HG02943 (cell line): ENCODE data around the gene LRRC10B.

ENCODE experiments used
- ATAC-seq: cut with Tn5 transposase; IDR thresholded peaks from one replicate; pipeline ENCODE4 v1.9.1; 2021; ENCODE audit warnings: mild to moderate bottlenecking, low read depth, moderate library complexity; ENCODE audit not compliant: unreplicated experiment

The LRRC10B gene

DNA sequence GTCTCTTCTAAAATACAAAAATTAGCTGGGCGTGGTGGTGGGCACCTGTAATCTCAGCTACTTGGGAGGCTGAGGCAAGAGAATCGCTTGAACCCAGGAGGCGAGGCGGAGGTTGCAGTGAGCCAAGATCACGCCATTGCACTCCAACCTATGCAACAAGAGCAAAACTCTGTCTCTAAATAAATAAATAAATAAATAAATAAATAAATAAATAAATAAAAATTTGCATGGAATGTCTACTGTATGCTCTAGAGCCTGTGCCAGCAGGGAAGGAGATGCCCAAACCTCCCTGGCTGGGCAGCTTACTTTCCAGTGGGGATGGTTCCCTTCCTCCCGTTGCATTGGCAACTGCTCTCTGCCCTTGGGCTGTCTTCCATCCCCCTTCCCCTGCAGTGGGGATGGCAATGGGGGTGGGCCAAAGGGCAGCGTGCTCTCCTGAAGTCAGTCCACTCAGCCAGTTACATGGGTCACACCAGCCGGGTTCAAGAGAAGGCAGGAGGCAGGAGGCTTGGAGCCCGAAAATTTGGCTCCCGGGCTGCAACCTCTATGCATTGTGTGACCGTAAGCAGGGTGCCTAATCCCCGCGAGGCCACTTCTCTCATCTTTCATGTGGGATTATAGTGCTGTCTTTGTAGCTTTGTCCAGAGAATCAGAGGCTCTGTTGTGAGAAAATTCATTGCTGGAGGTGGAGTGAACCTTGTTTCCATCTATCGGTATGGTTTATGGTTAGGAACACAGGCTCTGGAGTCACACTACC is 1.4 kb upstream of the LRRC10B start:
- no peak for ATAC-seq

DNA sequence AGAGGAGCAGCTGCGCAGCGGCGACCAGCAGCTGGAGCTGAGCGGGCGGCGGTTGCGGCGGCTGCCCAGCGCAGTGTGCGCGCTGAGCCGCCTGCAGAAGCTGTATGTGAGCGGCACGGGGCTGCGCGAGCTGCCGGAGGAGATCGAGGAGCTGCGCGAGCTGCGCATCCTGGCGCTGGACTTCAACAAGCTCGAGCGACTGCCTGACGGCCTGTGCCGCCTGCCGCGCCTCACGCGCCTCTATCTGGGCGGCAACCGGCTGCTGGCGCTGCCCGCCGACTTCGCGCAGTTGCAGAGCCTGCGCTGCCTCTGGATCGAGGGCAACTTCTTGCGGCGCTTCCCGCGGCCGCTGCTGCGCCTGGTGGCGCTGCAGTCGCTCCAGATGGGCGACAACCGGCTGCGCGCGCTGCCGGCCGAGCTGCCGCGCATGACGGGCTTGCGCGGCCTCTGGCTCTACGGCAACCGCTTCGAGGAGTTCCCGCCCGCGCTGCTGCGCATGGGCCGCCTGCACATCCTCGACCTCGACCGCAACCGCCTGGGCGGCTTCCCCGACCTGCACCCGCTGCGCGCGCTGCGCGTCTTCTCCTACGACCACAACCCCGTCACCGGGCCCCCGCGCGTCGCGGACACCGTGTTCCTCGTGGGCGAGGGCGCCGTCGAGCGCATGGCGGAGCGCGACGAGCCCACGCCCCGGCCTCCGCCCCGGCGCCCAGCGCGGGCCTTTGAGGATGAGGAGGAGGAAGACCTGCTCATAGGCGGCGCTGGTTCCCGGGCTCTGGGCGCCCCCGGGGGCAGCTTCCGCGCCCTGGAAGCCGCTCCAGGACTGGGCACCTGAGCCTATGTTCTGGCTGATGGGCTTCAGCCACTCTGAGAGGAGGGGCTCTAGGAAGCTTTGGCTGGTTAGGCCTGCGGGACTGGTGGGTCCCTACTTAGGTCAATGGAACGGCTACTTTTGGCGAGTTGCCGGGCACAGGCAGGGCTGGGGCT is 787 bp downstream of the LRRC10B start:
- ATAC-seq = peak; percentile 57

DNA sequence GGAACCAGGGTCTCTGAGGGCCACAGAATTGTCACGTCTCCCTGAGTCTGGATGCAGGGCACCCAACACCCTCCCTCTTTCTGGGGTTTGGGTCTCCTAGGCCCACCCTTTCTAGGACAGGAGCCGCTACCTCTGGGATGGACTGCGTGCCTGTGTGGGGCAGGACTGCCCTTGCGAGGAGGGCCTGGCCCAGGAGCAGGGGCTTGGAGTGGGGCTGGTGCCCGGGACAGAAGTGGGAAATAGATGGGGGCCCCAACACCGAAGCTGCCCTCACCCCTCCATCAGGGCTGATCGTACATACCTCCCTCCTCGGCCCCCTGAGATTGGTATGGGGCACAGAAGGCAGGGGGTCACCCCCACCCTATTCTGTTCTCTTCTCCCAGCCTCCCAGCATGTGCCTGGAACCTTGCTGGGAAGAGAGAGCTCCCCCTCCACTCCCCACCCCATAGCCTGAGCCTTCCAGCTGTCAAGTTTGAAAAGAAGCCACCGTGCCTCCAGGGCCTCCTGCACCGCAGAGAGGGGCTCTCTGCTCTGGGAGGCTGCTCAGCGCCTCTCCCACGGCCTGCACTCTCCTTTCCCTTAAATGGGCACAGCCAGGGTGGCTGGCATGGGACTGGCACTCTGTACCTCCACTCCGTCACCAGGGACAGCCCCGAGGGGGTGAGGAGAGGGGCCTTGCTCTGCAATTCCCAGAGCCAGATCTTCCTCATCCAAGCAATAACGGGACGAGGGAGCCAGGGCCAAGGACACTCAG is 1.8 kb downstream of the LRRC10B start:
- ATAC-seq = no peak

DNA sequence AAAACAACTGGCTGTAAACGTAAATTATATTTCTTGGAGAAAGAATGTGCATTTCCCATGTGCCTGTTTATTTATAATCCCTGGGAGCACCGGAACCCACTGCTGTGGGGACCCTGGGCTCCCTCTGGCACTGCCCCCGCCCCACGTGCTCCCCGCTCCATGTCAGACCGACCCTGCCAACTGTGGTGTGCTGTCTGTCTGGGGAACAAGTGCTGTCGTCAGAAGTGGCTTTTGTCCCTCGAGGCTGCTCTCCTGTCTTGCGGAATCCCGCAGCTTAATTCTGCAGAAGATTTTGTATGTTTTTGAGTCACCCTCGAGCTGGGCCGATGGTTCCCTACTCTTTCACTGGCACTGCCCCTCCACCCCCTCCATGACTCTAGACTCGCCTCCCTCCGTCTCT is 2.4 kb downstream of the LRRC10B start:
- no peak for ATAC-seq

DNA sequence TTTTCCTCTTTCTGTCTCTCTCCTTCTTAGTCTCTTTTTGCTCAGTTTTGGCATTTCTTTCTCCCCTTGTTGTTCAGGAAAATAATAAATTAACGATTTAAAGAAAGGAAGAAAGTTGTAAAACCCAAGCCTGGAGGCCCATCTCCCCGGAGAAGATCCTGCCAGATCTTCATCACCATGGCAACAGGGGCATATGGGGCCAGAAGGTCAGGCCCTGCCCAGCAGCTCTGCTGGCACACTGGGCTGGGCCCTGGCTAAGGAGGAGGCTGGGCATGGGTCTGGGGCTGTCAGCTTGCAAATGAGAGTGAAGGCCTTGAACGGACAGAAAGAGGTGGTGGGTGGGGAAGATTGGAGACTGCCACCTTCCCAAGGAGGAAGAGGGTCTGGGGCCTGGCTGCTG is 2.8 kb downstream of the LRRC10B start:
- no peak for ATAC-seq

DNA sequence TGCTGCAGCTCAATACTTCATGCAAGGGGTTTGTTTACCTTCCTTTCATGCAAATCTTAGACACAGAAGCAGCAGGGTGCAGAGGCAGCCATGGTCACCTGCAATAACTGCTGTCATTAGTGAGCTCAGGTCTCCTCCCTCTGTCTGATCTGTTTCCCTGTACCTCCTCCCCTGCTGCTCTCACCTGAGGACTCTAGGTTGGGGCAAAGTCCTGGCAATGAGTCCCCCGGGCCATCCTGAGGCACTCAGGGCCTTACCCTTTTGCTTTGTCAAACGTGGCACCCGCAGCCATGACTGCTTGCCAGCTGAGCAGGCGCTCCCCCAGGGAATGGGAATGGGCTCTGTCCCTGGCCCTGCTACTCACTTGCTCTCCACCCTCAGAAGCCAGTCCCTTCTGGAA is 3.9 kb downstream of the LRRC10B start:
- ATAC-seq = no peak

DNA sequence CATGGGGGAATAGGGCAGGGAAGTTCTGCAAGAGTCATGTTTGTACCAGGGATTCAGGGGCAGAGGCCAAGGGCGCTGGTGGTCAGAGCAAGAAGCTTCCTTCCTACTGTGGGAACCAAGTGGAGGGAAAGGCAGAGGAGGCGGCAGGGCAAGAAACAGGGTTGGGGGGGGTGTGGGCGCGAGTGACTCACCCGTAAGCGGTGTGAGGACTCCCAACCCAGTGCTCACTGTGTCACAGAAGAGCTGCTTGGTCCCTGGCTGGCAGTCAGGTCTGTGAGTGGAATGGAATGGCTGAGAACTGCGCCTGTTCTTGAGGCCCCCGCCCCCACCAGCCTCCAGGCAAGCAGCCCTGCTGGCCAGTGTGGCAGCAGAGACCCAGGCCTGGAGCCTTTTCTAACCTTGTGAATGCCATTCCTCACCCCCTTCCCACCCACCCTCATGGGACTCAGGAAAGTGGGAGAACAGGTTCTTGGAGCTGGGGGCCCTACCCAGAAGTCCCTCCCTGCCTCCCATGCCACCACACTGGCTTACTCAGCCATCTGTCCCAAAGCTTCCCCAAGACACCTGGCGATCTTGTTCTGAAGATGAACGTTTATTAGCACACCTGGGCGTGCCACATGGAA is 4.7 kb downstream of the LRRC10B start:
- ATAC-seq = no peak

DNA sequence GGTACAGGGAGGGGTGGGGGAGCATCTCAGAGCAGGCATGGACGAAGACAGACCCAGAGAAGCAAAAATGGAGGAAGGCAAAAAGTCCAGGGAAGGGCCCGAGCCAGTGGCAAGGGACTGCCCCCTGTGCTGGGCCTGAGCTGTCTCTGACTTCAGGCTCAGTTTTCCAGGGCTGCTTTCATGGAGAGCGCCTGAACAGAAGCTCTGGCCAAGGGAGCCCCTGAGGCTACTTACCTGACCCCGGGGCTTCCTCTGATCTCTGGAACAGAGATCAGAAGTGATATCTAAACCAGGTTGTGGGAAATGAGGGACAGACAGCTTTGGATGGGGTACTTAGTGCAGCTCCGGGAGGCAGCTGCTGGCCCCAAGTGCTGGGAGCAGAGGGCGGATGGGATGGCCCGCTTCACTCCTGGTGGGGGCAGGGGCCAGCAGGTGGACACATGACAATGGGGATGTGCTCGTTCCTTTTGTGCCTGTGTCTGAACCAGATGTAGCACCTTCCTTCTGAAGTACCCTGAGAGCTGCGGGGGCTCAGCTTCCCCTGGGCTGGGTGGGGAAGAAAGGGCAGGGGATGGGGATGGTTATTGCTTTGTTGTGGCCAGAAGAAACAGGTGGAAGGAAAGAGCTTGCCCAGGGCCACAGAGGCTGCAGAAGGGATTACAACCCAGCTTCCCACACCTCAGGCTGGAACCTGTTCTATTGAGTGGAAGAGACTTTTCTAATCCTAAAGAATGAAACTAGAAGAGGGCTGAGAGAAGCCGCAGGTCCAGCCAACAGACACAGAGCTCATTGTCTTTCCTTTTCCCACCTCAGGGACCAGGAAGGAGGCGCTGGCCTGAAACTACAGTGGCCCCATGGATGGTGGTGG is 5.7 kb downstream of the LRRC10B start:
- ATAC-seq = no peak

DNA sequence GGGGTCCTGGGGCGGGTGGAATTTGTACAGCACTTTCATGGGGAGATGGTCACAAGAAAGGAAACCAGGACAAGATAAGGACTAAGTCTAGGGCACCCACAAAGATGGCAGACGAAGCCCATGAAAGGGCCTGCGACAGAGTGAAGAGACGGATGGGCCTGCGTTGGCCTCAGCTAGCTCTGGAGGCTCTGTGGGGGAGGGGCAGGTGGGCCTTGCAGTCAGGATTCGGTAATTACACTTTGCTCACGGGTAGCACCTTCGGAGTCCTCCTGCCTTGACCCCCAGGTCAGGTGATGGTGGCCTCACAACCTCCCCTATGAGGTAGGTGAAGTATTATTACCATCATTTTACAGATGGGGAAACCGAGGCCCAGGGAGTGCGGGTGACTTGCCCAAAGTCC is 7.1 kb downstream of the LRRC10B start:
- no peak for ATAC-seq

DNA sequence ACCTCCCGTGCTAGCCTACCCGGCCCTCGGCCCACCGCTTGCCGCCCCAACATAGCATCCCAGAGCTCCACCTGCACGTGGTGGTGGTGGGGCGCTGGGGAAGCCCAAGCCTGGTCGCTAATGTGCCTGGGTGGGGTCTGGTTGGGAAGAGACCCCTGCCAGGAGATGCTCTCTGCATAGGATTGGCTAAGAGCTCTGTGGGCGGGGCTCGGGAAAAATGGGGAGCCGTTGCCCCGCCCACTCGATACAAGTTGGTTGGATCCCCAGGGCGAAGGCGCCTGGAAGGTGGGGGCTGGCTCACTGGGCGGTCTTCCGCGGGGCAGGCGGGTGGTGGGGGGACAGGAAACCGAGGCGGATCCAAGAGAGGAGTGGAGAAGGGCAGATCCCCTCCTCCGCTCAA is 7.6 kb downstream of the LRRC10B start:
- no peak for ATAC-seq

DNA sequence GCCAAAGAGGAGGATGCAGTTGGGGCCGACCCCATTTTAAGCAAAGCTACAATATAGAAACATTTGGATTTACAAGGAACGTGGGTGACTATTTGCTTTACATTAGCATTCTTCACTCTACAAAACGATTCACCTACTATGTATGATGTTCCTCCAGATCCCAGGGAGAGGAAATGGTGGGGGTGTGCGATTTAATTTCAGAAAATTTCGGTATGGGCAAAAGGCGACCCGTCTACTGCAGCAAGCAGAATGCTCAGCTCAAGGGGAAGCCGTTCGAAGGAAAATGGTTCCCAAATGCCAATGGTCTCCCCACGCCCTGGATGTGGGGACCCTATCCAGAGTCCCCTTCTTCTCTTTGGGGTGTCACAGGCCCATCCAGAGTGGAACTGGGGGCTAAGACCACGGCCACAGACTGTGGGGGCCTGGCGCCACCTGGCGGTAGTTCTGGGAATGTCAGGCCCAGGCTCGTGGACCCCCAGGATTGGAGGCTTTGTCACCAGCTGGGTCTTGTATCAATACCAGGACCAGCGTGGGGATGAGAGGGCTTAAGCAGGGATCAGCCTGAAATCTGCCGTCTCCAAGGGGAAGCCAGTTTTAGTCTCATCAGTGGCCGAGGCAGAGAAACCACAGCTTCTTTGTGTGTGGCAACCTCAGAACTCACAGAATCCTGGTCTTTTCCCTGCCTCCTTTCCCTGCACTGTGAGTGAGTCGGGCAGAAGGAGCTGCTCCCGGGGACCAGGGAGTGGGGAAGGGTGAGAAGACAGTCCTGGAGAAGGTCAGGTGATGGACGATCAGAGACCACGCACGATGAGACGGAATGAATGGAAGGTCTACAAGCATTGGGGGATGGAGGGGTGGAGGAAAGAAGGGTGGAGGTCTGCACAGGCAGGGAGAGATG is 8.4 kb downstream of the LRRC10B start:
- no peak for ATAC-seq

DNA sequence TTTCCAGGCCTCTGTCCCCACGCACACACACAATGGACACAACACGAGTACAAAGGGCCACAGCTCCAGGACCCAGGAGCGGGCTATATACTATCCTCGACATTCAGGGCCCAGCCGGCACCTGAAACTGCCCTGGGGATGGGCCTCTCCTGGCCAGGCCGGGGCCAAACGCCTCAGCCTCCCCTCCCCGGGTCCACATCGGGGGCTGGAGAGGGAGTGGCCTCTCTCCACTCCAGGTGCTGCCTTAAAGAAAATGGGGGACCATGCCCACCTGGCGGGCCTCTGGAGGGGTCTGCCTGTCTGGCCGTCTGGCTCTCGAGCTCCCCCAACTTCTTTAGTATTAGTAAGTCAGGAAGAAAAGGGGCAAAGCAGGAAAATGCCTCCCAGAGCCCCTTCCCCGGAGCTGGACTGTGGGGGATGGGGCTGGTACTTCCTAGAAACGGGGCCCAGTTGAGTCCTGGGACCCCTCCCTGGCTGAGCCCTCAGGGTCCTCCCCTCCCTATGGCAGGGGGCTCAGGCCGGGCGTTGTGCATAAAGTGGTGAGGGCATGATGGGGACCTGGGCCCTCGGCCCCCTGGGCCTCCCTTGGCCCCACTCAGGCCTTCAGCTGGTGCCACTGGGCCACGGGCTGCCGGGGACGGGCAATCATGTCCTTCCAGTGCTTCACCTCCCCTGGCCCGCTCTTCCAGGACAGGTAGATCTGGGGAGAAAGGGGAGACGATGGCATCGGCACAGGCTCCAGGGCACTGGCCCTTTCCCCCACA is 9.7 kb downstream of the LRRC10B start:
- ATAC-seq = no peak

DNA sequence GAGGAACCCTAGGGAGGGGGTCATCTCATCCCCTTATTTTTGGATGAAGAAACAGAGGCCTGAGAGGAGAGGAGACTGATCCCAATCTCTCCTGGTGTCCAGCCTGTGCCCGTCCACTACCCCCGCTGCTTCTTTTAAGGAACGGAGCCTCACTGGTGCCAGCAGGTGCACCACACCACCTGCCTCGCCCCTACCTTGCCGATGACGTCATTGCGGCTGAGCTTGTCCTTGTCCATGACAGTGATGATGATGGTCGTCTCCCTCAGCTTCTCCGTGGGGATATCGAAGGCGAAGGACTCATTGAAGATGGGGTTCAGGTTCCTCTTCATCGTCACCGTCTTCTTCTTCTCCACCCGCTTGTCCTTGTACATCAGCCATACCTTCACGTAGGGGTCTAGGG is 14.3 kb downstream of the LRRC10B start:
- no peak for ATAC-seq

DNA sequence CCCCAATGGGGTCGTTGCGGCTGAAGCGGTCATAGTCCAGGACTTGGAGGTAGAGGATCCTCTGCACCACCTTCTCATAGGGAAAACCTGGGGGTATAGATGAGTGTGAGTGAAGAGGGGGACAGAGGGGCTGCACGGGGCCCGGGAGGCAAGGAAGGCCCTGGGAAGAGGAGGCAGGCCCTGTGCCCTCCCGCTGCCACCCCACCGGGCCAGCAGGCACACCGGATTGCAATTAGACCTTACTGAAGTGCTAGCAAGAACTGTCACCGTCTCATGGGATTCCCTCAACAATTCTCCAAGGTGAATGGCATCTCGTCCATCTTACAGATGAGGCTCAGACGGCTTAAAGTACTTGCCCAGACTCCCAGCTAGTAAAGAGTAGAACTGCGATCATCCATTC is 15.9 kb downstream of the LRRC10B start:
- no peak for ATAC-seq

DNA sequence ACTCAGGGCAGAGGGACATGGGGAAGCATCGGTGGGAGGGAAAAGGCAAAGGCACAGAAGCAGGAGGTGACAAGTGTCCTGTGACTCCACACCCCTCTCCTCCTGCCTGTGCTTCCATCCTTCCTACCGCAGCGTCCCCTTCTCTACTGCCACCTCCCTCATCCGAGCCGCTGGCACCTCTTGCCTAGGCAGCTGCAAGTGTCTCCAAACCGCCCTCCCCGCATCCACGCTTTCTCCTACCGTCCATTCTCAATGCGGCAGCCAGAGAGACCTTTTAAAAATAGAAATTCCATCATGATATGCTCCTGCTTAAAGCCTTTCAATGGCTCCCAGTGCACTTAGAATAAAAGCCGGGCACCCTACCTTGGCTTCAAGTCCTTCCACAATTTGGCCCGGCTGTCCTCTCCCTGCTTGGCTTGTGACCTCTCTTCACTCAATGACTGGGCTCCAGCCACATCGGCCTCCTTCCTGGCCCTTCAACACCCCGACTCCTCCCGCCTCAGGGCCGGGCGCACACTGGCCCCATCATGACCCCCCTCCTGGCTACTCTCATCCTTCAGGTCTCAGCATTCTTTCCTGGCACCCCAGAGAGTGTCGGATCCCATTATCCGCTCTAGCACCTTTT is 16.5 kb downstream of the LRRC10B start:
- no peak for ATAC-seq

DNA sequence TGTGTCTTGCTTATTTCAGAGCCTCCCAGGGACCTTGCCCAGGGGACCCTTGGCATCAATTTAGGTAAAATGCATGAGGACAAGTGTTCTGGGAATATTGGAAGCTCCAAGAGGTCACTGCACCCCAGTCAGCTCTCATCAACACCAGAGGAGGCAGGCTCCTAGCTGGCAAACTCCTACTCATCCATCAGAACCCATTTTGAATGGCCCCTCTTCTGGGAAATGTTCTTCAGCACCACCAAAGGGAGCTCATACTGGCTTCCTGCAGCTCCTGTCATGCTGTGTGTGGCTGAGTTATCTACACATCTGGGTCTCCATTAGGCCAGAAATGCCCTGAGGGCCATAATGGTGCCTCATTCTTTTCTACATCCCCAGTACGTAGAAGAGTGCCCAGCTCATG is 17.7 kb downstream of the LRRC10B start:
- no peak for ATAC-seq

DNA sequence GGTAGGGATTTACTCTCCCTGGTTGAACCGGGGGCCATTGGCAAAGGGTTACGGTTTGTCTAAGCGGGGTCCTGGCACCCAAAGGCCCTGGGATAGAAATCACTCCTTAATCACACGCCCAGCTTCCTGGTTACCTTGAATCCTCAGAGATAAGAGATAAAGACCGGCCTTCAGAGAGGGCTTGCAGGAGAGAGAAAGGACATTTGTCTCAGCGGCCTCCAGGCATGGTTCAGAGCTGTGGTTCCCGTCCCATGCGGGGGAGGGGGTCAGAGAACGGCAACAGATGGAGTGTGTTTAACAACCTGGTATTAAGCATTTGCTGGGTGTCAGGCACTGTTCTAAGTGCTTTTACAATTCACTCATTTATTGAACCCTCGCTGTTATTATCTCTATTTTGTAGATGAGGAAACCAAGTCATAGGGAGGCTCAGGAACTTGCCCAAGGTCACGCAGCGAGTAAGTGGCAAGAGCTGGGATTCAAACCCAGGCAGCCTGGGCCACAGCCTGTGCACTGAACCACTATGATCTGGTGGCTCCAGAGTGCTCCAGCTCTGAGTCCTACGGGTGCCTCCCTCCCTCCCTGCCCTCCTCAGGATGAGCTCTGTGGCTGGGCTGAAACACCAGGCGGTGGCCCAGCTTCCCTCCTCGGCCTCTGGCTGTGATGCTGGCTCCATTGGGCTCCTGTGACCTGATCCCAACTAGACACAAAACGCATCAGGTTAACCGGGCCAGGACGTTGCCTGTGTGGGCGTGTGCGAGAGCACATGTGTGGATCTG is 18.6 kb downstream of the LRRC10B start:
- ATAC-seq = no peak
